Ramos (cell line): ENCODE measurements around the gene PLXNA4.

Experiments used
- in situ Hi-C: fragments of 300-500 bp; cut with MboI; formaldehyde crosslinking; loops from one replicate; pipeline ENCODE4 v1.14.3; 2022; ENCODE audit warnings: low sequenced_read_pairs; ENCODE audit not compliant: unreplicated experiment

Gene PLXNA4

DNA sequence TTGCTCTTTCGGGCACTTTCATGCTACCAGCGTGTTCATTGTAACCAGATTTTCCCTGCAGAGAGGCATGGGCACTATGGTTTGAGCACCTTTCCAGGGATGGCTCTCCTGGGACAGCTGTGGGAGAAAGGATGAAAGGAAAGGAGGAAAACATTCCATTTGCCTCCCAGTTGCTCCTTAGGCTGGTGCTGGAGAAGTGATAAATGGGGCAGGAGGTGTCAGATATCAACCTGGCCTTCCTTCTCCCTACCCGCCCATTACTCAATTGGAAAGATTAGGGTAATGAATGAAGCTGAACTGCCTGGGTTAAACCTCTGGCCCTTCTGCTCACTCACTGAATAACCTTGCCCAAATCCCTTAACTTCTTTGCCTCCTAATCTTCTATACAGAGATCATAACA, 228.4 kb downstream of the PLXNA4 start:
- in situ Hi-C loops: no loop called here

DNA sequence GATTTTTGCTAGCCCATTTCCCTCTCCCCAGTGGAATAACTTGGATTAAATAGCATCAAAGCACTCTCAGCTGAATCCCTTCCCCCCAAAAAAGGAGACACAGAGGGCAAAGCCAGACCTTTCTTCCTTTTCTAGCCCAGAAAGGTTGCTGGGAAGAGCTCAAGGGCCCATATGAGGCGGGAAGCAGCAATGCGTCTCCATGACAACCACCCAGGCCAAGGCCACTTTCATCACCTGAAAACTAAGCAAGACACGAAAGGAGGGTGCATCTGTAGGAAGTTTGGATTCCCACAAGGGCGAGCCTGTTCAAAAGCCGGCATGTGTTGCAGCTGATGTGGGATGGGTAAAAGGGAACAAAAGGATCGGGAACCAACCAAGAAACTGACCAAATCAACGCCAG, 229.1 kb downstream of the PLXNA4 start:
- in situ Hi-C loops: no loop called here

DNA sequence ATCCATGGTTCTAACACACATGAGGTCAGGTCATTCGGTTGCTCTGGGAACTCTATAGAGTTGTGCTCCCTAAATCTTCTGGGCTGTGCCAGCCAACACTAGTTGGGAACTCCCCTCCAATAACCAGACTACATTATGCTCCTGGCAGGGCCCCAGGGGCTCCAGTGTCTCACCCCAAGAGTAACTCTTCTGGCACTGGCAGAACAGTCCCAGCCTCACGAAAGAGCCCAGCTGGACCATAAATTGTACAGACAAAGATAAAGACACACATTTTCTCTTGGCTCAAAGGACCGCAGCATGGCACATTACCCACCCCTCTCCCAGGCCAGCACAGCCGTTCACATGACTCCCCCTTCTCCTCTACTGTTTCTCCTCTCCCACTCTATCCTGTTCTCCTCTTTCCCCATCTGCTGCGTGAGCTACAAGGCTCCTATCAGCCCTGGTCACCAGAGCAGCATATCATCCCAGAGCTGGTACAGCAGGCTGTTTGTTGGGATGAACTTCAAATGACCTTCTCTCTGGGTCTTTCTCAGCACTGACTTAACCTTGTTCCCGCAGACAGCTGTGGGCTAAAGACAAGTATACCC, 230.6 kb downstream of the PLXNA4 start:
- in situ Hi-C loops: no loop called here

GRCh38 chr7:132345030-132345429, 231.2 kb downstream of the PLXNA4 start:
- in situ Hi-C loops: no loop called here

DNA sequence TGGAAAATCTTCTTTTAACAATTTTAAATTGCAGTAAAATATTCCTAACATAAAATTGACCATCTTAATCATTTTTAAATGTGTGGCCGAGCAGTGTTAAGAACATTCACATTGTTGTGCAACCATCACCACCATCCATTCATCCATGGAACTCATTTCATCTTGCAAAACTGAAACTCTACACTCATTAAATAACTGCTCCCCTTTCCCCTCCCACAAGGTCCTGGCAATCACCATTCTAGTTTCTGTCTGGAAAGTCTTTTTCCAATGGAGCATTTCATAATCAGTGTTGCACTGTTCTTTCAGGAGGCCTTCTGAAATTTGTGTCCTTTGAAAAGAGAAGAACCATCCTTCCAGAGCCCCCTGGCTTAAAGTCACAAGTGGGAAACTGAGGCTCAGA, 233.1 kb downstream of the PLXNA4 start:
- in situ Hi-C loops: no loop called here

DNA sequence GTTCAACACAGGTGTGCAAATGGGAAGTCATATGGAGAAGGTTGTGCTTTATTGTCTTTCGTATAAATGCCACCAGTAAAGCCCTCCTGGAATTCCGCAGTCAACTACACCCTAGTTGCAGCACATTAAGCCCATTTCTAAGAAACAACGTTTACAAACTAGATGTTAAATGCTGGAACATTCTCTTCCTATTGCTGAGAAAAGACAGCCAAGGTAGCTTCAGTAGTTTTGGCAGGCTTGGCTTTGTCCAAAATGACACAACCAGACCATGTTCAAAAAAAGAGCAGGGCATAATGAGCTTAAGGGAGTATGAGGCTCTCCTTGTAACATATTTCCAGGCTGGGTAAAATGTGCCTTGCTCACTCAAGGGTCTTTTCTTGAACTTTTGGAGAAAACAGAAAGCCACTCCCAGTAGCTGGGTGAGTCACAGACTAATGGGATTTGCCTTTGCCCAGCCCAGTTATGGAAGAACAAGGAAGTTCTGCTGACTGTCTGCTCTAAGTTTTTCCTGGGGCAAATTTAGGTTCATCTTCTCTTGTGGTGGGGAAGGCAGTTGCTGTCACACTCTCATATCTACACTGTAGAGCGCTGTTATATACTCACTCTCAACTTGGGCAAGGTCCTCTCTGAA, 238.7 kb downstream of the PLXNA4 start:
- in situ Hi-C loops: no loop called here

DNA sequence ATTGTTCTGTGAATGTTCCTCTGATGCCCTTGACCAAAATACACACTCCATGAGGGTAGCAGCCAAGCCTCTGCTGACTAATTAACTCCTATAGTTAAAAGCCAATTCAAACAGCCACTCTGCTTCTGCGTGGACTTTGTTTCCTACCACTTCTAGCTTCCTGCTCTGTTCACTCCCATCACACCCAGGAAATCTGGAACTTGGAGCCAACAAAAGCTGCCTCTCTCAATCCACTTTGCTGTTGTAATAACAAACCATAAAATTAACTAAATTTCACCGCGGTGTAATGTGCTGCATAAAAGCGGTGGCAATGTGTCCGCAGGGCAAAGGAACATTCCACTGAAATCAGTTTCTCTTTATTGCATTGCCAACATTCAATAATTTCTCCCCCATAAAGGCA, 239.5 kb downstream of the PLXNA4 start:
- in situ Hi-C loops: no loop called here

GRCh38 chr7:132333301-132333700, 243.0 kb downstream of the PLXNA4 start:
- in situ Hi-C loops: no loop called here

- in situ Hi-C loops: loop anchor here (10.0 kb wide), 1 partner anchor 246 kb away; the partner anchor contains the start of gene PLXNA4
Measured at GRCh38 chr7:132328760-132329159, 247.5 kb downstream of the PLXNA4 start.

GRCh38 chr7:132328047-132328620, 248.1 kb downstream of the PLXNA4 start:
- in situ Hi-C loops: loop anchor here (10.0 kb wide), 1 partner anchor 247 kb away; the partner anchor contains the start of gene PLXNA4

- in situ Hi-C loops: loop anchor here (10.0 kb wide), 1 partner anchor 248 kb away; the partner anchor contains the start of gene PLXNA4
Measured at GRCh38 chr7:132326878-132327589, 249.2 kb downstream of the PLXNA4 start.

DNA sequence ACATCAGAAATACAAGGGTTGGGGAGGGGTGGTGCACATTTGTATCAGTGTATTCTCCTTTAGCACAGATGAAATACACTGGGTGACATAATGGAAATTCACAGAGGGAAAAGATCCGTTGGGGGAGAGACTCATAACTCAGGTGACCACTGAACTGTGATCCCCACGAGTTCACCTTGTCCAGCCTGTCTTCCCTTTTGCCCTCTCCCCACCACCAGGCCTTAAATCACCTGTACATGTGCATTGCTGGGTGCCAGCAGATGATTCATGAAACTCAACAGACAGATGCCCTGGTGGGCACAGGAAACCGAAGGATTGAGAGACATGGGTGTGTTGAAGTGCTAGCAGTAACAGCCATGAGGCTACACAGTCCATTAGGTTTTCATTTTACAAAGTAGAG, 253.3 kb downstream of the PLXNA4 start:
- in situ Hi-C loops: loop anchor here (10.0 to 25.0 kb wide), 3 partner anchors 252 to 1814 kb away; partner anchors contain the start of genes LRGUK and PLXNA4

DNA sequence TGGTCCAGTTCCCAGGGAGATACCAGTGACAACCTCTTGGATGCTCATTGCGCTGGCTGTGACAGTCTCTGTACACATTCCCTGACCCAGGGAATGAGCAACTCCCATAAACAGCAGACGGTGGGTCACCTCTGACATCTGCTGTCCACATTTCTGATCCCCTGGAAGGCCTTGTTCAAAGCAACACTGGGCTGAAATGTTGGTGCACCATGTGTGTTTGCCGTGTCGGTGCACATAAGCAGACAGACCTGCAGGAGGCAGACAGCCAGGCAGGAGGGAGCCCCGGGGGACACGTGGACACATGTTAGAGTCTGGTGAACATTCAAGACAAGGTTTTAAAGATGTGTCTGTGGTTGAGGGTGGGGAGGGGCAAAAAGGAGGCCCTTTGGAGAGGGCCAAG, 254.9 kb downstream of the PLXNA4 start:
- in situ Hi-C loops: loop anchor here (10.0 to 25.0 kb wide), 3 partner anchors 253 to 1816 kb away; partner anchors contain the start of genes LRGUK and PLXNA4

- in situ Hi-C loops: loop anchor here (25.0 kb wide), 2 partner anchors 1693 to 1818 kb away; partner anchors contain the start of gene LRGUK
Measured at GRCh38 chr7:132319481-132319880, 256.8 kb downstream of the PLXNA4 start.

DNA sequence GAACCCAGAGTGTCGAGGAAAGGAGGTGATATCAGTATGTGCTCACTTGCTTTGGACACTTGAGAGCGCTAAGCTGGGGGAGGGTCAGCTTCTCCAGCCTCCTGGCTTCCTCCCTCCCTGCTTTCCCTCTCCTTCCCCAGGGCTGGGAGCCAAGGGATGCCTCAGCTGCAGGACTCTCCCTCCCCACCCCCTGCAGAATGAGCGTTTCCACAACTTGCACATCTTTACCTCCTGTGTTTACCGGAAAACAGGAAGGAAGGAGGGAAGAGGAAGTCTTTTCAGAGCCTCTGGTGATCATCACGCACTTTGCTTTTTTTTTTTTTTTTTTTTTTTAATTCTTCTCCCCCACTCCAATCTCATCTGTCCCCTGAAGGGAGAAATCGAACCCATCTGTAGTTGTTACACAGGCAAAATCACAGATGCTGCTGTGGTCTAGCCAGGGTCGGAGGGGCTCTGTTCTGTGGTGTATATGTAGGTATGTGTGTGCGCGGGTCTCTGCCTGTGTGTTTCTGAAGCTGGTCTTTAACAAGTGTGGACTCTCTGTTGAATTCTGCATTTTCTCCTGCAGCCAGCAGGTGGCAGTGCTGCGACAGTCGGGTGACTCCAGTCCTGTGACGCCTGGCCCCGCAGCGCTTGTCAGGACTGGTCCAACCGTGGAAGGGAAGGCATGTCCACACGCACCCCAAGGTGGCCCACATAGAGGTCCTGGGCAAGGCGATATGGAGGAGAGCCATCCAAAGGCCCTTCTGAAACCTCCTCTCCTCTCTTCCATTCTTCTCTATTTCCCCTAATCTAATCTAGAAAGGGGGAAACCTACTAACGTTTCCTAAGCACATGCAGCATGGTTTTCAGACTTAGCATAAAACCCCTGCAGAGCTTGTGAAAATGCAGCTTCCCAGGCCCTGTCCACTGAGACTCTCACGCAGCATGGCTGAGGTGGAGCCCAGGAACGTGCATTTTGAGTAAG, 257.6 kb downstream of the PLXNA4 start:
- in situ Hi-C loops: loop anchor here (25.0 kb wide), 2 partner anchors 1694 to 1819 kb away; partner anchors contain the start of gene LRGUK

- in situ Hi-C loops: loop anchor here (25.0 kb wide), 2 partner anchors 1694 to 1819 kb away; partner anchors contain the start of gene LRGUK
Measured at GRCh38 chr7:132317701-132318351, 258.4 kb downstream of the PLXNA4 start.

GRCh38 chr7:132312531-132313055, 263.7 kb downstream of the PLXNA4 start:
- in situ Hi-C loops: loop anchor here (25.0 kb wide), 2 partner anchors 1700 to 1825 kb away; partner anchors contain the start of gene LRGUK

GRCh38 chr7:132311733-132312132, 264.5 kb downstream of the PLXNA4 start:
- in situ Hi-C loops: loop anchor here (25.0 kb wide), 2 partner anchors 1701 to 1826 kb away; partner anchors contain the start of gene LRGUK
